ENCODE results near the gene IGFBP2. TPM values are rescaled to one million over a fixed set of nuclear protein-coding genes. Genes with fewer than 3 reads are reported as not detected.
A peak's percentile ranks its signal among the peaks of the same experiment; 100 is the strongest.

Gene IGFBP2
- total RNA-seq, 2 experiments from 2014 or later, result 123 to 124 TPM

GRCh38 chr2:216624251-216624650, 9.0 kb upstream of the IGFBP2 start:
- H3K4me1 Mint-ChIP-seq (ENCODE audit: low read depth), result peaks cover 9% of the 10 kb centered on the region
- intact Hi-C loops (cut with micrococcal nuclease), result no loop called here
- CTCF ChIA-PET, result no interaction called here

GRCh38 chr2:216626168-216626874, 6.9 kb upstream of the IGFBP2 start:
- TF ChIP-seq CTCF (IDR thresholded peaks at IDR 0.05), result no peak
- Mint-ChIP-seq H3K27me3 (peaks cover 5% of the 10 kb centered on the region), H3K4me3 (no peak overlapping the region), H3K36me3 (ENCODE audit: low read depth) (no peaks in the 10 kb centered on the region), H3K4me1 (ENCODE audit: low read depth) (no peaks in the 10 kb centered on the region), H3K9me3 (no peaks in the 10 kb centered on the region), H3K27ac (no peak overlapping the region)
- ChIA-PET CTCF (no interaction called here), POLR2A (no interaction called here)
- DNase-seq (no peak), ATAC-seq (no peak)
- intact Hi-C loops (cut with micrococcal nuclease), result no loop called here

More at GRCh38 chr2:216624251-216624650, 9.0 kb upstream of the IGFBP2 start:
- Mint-ChIP-seq H3K36me3 (ENCODE audit: low read depth) (no peaks in the 10 kb centered on the region), H3K9me3 (no peaks in the 10 kb centered on the region), H3K4me3 (no peak overlapping the region), H3K27me3 (no peaks in the 10 kb centered on the region), H3K27ac (no peak overlapping the region)
- no peak for TF ChIP-seq CTCF (IDR thresholded peaks at IDR 0.05)
- no peak for ATAC-seq
- POLR2A ChIA-PET, result no interaction called here
- no peak for DNase-seq

GRCh38 chr2:216626875-216627245, 6.4 kb upstream of the IGFBP2 start:
- TF ChIP-seq CTCF (IDR thresholded peaks at IDR 0.05), result no peak
- Mint-ChIP-seq H3K4me1 (ENCODE audit: low read depth) (no peaks in the 10 kb centered on the region), H3K27me3 (peaks cover 10% of the 10 kb centered on the region), H3K27ac (no peak overlapping the region), H3K4me3 (no peak overlapping the region), H3K36me3 (ENCODE audit: low read depth) (no peaks in the 10 kb centered on the region), H3K9me3 (no peaks in the 10 kb centered on the region)
- no peak for DNase-seq
- ChIA-PET POLR2A (interaction anchor here (0.5 kb wide), 1 partner anchor 51 kb away, joined by 3 read pairs; no protein-coding TSS in a partner anchor), CTCF (no interaction called here)
- intact Hi-C loops (cut with micrococcal nuclease), result no loop called here
- no peak for ATAC-seq

- intact Hi-C loops (cut with micrococcal nuclease), result no loop called here
- Mint-ChIP-seq H3K27ac (no peak overlapping the region), H3K27me3 (peaks cover 30% of the 10 kb centered on the region), H3K4me3 (no peak overlapping the region), H3K9me3 (no peaks in the 10 kb centered on the region), H3K4me1 (ENCODE audit: low read depth) (peaks cover 13% of the 10 kb centered on the region), H3K36me3 (ENCODE audit: low read depth) (peaks cover 8% of the 10 kb centered on the region)
- ChIA-PET POLR2A (no interaction called here), CTCF (no interaction called here)
- ATAC-seq, result no peak
- no peak for DNase-seq
- no peak for TF ChIP-seq CTCF (IDR thresholded peaks at IDR 0.05)
These were observed 3.4 kb upstream of the IGFBP2 start for GRCh38 chr2:216629784-216630183.

GRCh38 chr2:216632346-216632951, 771 bp upstream of the IGFBP2 start:
- no peaks in the 10 kb centered on the region for H3K9me3 Mint-ChIP-seq
- TF ChIP-seq CTCF (IDR thresholded peaks at IDR 0.05), result no peak
- peak overlapping the region; percentile 76 for H3K27ac Mint-ChIP-seq
- H3K36me3 Mint-ChIP-seq (ENCODE audit: low read depth), result peaks cover 22% of the 10 kb centered on the region
- H3K4me1 Mint-ChIP-seq (ENCODE audit: low read depth), result peaks cover 31% of the 10 kb centered on the region
- DNase-seq (no peak), ATAC-seq (no peak)
- ChIA-PET POLR2A (interaction anchor here (0.9 to 1.5 kb wide), 3 partner anchors 9 to 126 kb away, joined by 3 to 4 read pairs (median 3); no protein-coding TSS in a partner anchor), CTCF (interaction anchor here (1.5 kb wide), 1 partner anchor 113 kb away, joined by 5 read pairs; no protein-coding TSS in a partner anchor)
- intact Hi-C loops (cut with micrococcal nuclease), result no loop called here
- peak overlapping the region; percentile 80 for H3K4me3 Mint-ChIP-seq
- H3K27me3 Mint-ChIP-seq, result peaks cover 56% of the 10 kb centered on the region
